K562 (cell line): ENCODE measurements around the gene SYNPO2. TPM values are rescaled to one million over a fixed set of nuclear protein-coding genes. Genes with fewer than 3 reads are reported as not detected.

Source experiments
- ATAC-seq: fragments of 200-7000 bp; cut with Tn5 transposase; 3 replicates; pipeline ENCODE4 v1.9.1; 2020; ENCODE audit warnings: moderate library complexity
- BruUV-seq: library from RNA; stranded (reverse); fragments of 400-500 nt; replicated peaks from 2 replicates; lab custom pipeline; 2021; lab: Mats Ljungman, UMichigan
- CTCF ChIA-PET: fragments of 300-600 bp; formaldehyde crosslinking; extraction: SDS; loops from one replicate; lab custom pipeline; 2021; ENCODE audit warnings: low intra/inter-chr PET ratio; lab: Yijun Ruan, JAX
- POLR2A ChIA-PET: fragments of 300-600, 350-650 bp; sonication (Branson Sonifier 250); formaldehyde crosslinking; extraction: SDS; loops from one replicate; lab custom pipeline; 2021; ENCODE audit warnings: antibody characterized with exemption, inconsistent platforms; lab: Yijun Ruan, JAX
- DNase-seq, 4 experiments: peaks; one replicate each; pipeline versions ENCODE4 v3.0.0 to v3.0.0-alpha.2; 2011 to 2018; ENCODE audit warnings: low spot score in 3 of 4, mixed read lengths in 3 of 4; ENCODE audit errors: extremely low read depth in 1 of 4
- FAIRE-seq: peaks from 2 replicates; lab custom pipeline; 2011; peaks lifted over from hg19 to GRCh38; lab: Jason Lieb, UNC
- H2AFZ ChIP-seq: 2 replicates; pipeline ENCODE4 v1.6.0; 2011; ENCODE audit warnings: low read depth, low read length, control low read depth, inconsistent platforms
- H3K27ac ChIP-seq: fragments of 200-600 bp; 3 replicates; pipeline ENCODE4 v1.8.0; 2011; ENCODE audit warnings: low read depth, mild to moderate bottlenecking, control low read depth, inconsistent platforms, low read length, moderate library complexity, mixed read lengths; ENCODE audit errors: extremely low read depth
- H3K27me3 ChIP-seq, 2 experiments: fragments of 300-600 bp in 1 of 2; 2 replicates in 1 of 2; 3 replicates in 1 of 2; pipeline versions ENCODE4 v1.6.0 to v1.8.0; 2011; ENCODE audit warnings: inconsistent platforms in 2 of 2, low read length in 2 of 2, mild to moderate bottlenecking in 1 of 2, mixed read lengths in 1 of 2, moderate library complexity in 1 of 2; ENCODE audit not compliant: control insufficient read depth in 2 of 2, insufficient read depth in 2 of 2
- H3K36me3 ChIP-seq: fragments of 300-600 bp; 3 replicates; pipeline ENCODE4 v1.8.0; 2011; ENCODE audit warnings: mild to moderate bottlenecking, low read length, inconsistent platforms; ENCODE audit not compliant: control insufficient read depth, insufficient read depth
- H3K4me1 ChIP-seq, 2 experiments: fragments of 200-600 bp in 1 of 2; replicated peaks in 1 of 2; 2 replicates in 1 of 2; 3 replicates in 1 of 2; pipeline versions ENCODE4 v1.5.1 to v1.8.0; 2011; ENCODE audit warnings: inconsistent platforms in 2 of 2, low read length in 2 of 2, mild to moderate bottlenecking in 1 of 2, mixed read lengths in 1 of 2, moderate library complexity in 1 of 2; ENCODE audit not compliant: control insufficient read depth in 2 of 2, insufficient read depth in 2 of 2
- H3K4me2 ChIP-seq: 2 replicates; pipeline ENCODE4 v1.6.1; 2011; ENCODE audit warnings: low read length, control low read depth, inconsistent platforms, mixed read lengths; ENCODE audit not compliant: insufficient read depth
- H3K4me3 ChIP-seq: fragments of 200-600 bp; sonication (generic), shearing (Covaris generic); 2 replicates; pipeline ENCODE4 v1.5.1; 2016; ENCODE audit warnings: control low read depth, inconsistent platforms
- H3K79me2 ChIP-seq: fragments of 200-600 bp; 3 replicates; pipeline ENCODE4 v1.8.0; 2011; ENCODE audit warnings: low read length, inconsistent platforms; ENCODE audit not compliant: control insufficient read depth, insufficient read depth
- H3K9ac ChIP-seq, 2 experiments: 2 replicates each; pipeline versions ENCODE4 v1.6.0 to v1.6.1; 2011; ENCODE audit warnings: low read depth in 2 of 2, low read length in 2 of 2, control low read depth in 1 of 2, inconsistent platforms in 1 of 2, mild to moderate bottlenecking in 1 of 2, mixed read lengths in 1 of 2; ENCODE audit not compliant: insufficient read depth in 1 of 2
- H3K9me1 ChIP-seq: one replicate; pipeline ENCODE4 v1.6.0; 2011; ENCODE audit warnings: inconsistent platforms, mild to moderate bottlenecking, low read length, moderate library complexity; ENCODE audit not compliant: control insufficient read depth, insufficient read depth
- H3K9me3 ChIP-seq: replicated peaks from 2 replicates; pipeline ENCODE4 v1.5.1; 2011; ENCODE audit warnings: low read depth, low read length, inconsistent platforms; ENCODE audit not compliant: control insufficient read depth, insufficient read depth
- H4K20me1 ChIP-seq: replicated peaks from 2 replicates; pipeline ENCODE4 v1.6.1; 2011; ENCODE audit warnings: low read length, inconsistent platforms, mixed read lengths; ENCODE audit not compliant: control insufficient read depth, insufficient read depth
- HEY1 ChIP-seq: fragments of 250-450 bp; sonication (Bioruptor Pico); IDR thresholded peaks from 2 replicates; pipeline ENCODE4 v1.5.0; 2020; ENCODE audit warnings: mild to moderate bottlenecking, moderate library complexity, borderline replicate concordance
- SMAD3 ChIP-seq: fragments of 450-650 bp; formaldehyde crosslinking; conservative IDR thresholded peaks from 2 replicates; pipeline ENCODE4 v1.4.0; 2020; ENCODE audit warnings: mild to moderate bottlenecking
- SP1 ChIP-seq: sonication (generic); formaldehyde crosslinking; IDR thresholded peaks from 2 replicates; pipeline ENCODE4 v1.8.1; 2022; ENCODE audit warnings: mild to moderate bottlenecking, missing genetic modification reagents
- TSHZ1 ChIP-seq: fragments of 250-450 bp; sonication (Bioruptor Pico); IDR thresholded peaks from 2 replicates; pipeline ENCODE4 v1.4.0; 2020; ENCODE audit warnings: mild to moderate bottlenecking, moderate library complexity
- ZBTB12 ChIP-seq: fragments of 250-450 bp; sonication (Bioruptor Pico); IDR thresholded peaks from 2 replicates; pipeline ENCODE4 v1.4.0; 2020
- ZNF395 ChIP-seq: fragments of 200-800 bp; sonication (Bioruptor generic); IDR thresholded peaks from 2 replicates; pipeline ENCODE4 v1.6.1; 2017; ENCODE audit warnings: missing genetic modification characterization, missing compliant biosample characterization
- ZNF512 ChIP-seq: IDR thresholded peaks from 2 replicates; pipeline ENCODE4 v1.6.1; 2016; ENCODE audit warnings: missing genetic modification characterization, missing compliant biosample characterization
- WGBS: fragments of 100-300 bp; shearing (Covaris generic); methylation state at CpG from one replicate; pipeline ENCODE4 v1.1.6; 2016; ENCODE audit warnings: low coverage, mixed read lengths; ENCODE audit not compliant: insufficient coverage; ENCODE audit errors: missing lambda C conversion rate; 5-methylcytosine and 5-hydroxymethylcytosine counted together
- in situ Hi-C: fragments of 300-500 bp; cut with MboI; formaldehyde crosslinking; loops from 4 replicates; pipeline ENCODE4 v1.15.0; 2018; ENCODE audit warnings: inconsistent platforms, mixed read lengths
- intact Hi-C: fragments of 100-400 bp; cut with micrococcal nuclease; formaldehyde crosslinking; loops from 2 replicates; pipeline ENCODE4 v1.14.2; 2022
- polyA plus RNA-seq, 8 experiments: library from polyadenylated mRNA; depleted of rRNA in 4 of 8; stranded (reverse) in 5 of 8; unstranded in 3 of 8; fragments of >200 nt; fragmentation: Nextera tagmentation in 2 of 8; fragmentation: Illumina TruSeq in 1 of 8; extraction: Ambion mirVana in 2 of 8; extraction: Trizol in 1 of 8; gene quantifications; 2 replicates each; pipeline versions ENCODE4 v1.2.1 to v1.2.3, GENCODE V29; 2011 to 2014; ENCODE audit warnings: inconsistent platforms in 1 of 8, missing spikeins in 1 of 8
- total RNA-seq, 7 experiments: library from RNA; depleted of rRNA in 6 of 7; stranded (reverse); fragments of >200 nt in 6 of 7; fragmentation: Illumina TruSeq in 2 of 7; extraction: Trizol in 2 of 7; gene quantifications; 2 replicates each; pipeline versions ENCODE4 v1.2.1 to v1.2.3, GENCODE V29; 2011 to 2021; ENCODE audit warnings: low replicate concordance in 1 of 7

SYNPO2 gene
- total and polyA plus RNA-seq, 9 of the 15 experiments (the other 6 are each of a cell fraction or from before 2014, with no cell fraction given), result 0.03 to 0.18 TPM; not detected in 7

- TF ChIP-seq SMAD3 (CRISPR knock-in tag) (no peak), ZNF395 (CRISPR knock-in tag) (no peak), SP1 (no peak)
These were observed 208.7 kb downstream of the SYNPO2 start (continued) for GRCh38 chr4:119097282-119097900.

- no TSS peak for BruUV-seq
- FAIRE-seq (no peak), ATAC-seq (no peak), DNase-seq (no peak)
- Histone ChIP-seq H3K27me3 (0 out of 5 replicates have a peak, but pooled peaks cover 0 to 2% of the 10 kb centered on the region in 2 experiments), H3K9me1 (no peaks in the 10 kb centered on the region), H3K4me2 (no peak overlapping the region), H3K4me1 (no peaks in the 10 kb centered on the region), H3K9ac (no peak overlapping the region), H2AFZ (no peak overlapping the region), H3K9me3 (no peaks in the 10 kb centered on the region), H3K27ac (no peak overlapping the region), H3K36me3 (no peaks in the 10 kb centered on the region), H3K4me3 (no peak overlapping the region), H3K79me2 (no peaks in the 10 kb centered on the region), H4K20me1 (no peaks in the 10 kb centered on the region)
- ChIA-PET POLR2A (no interaction called here), CTCF (no interaction called here)
- in situ Hi-C loops (no loop called here), intact Hi-C loops (no loop called here)
- TF ChIP-seq ZNF512 (tag) (no peak), HEY1 (CRISPR knock-in tag) (no peak), TSHZ1 (no peak), ZBTB12 (CRISPR knock-in tag) (no peak)
- WGBS, result 0% methylated on average over 1 of the region's 1 CpG
These were observed 209.7 kb downstream of the SYNPO2 start for GRCh38 chr4:119098306-119098705.
